BE2C (cell line): ENCODE measurements around the gene XYLT1.
A peak's percentile ranks its signal among the peaks of the same experiment; 100 is the strongest.

Source experiments
- DNase-seq: peaks from one replicate; pipeline ENCODE4 v3.0.0-alpha.2; 2020
- H3K27me3 ChIP-seq: fragments of 250-450 bp; sonication (Bioruptor Pico); 2 replicates; pipeline ENCODE4 v1.5.1; 2020; ENCODE audit warnings: mild to moderate bottlenecking
- H3K36me3 ChIP-seq: fragments of 250-450 bp; sonication (Bioruptor Pico); 2 replicates; pipeline ENCODE4 v1.5.1; 2020; ENCODE audit warnings: mild to moderate bottlenecking
- H3K4me1 ChIP-seq: fragments of 250-450 bp; sonication (Bioruptor Pico); 2 replicates; pipeline ENCODE4 v1.5.1; 2020
- H3K4me3 ChIP-seq: 2 replicates; pipeline ENCODE4 v1.5.1; 2011; ENCODE audit warnings: low read depth, low read length
- H3K9me3 ChIP-seq: fragments of 250-450 bp; sonication (Bioruptor Pico); 2 replicates; pipeline ENCODE4 v1.5.1; 2020
- TF ChIP-seq, protein P1 (sequence below): IDR thresholded peaks from 2 replicates; pipeline ENCODE4 v1.5.1; 2012; ENCODE audit warnings: mild to moderate bottlenecking, low read depth, low read length

Gene XYLT1

DNA sequence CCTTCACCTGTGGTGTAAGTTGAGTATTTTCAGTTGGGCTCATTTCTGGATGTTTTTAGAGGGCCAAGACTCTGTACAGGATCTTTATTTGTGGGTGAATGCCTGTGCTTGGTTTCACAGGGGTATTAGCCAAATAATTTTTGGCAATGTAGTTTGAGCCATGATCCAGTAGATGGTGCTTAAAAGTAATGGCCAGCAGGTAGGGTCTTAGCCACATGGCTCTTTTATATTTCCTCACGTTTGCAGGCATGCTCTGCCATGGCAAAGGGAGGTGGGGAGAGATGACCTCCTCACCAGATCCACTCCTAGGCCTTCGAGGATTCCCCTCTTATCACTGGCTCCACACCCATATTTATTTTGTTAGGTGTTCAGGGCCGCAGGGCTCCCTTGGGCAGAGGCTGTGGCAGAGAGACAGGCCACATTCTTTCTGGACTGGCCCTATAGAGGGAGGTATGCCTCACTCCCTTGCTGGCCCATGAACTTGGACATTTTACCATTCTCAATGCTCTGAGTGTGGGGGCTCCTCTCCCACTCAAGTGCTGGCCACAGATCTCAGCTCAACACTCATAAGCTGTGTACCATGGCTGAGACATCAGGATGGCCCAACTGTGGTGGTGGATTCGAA, 417.1 kb downstream of the XYLT1 start:
- Histone ChIP-seq H3K27me3 (peaks cover 10% of the 10 kb centered on the region; the same call in 1 of the 2 replicates), H3K4me1 (peaks cover 3% of the 10 kb centered on the region), H3K9me3 (no peaks in the 10 kb centered on the region; the same call in 1 of the 2 replicates), H3K36me3 (no peaks in the 10 kb centered on the region), H3K4me3 (no peak overlapping the region)
- DNase-seq, result no peak
- TF ChIP-seq, protein P1, sequence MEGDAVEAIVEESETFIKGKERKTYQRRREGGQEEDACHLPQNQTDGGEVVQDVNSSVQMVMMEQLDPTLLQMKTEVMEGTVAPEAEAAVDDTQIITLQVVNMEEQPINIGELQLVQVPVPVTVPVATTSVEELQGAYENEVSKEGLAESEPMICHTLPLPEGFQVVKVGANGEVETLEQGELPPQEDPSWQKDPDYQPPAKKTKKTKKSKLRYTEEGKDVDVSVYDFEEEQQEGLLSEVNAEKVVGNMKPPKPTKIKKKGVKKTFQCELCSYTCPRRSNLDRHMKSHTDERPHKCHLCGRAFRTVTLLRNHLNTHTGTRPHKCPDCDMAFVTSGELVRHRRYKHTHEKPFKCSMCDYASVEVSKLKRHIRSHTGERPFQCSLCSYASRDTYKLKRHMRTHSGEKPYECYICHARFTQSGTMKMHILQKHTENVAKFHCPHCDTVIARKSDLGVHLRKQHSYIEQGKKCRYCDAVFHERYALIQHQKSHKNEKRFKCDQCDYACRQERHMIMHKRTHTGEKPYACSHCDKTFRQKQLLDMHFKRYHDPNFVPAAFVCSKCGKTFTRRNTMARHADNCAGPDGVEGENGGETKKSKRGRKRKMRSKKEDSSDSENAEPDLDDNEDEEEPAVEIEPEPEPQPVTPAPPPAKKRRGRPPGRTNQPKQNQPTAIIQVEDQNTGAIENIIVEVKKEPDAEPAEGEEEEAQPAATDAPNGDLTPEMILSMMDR, result peak; percentile 39
